ENCODE results near the gene FAIM.
"Not testable (repeated sequence)": the region's sequence is repeated elsewhere in the genome, so short reads cannot be mapped to it uniquely, and the experiment has no call there.

The FAIM gene

DNA sequence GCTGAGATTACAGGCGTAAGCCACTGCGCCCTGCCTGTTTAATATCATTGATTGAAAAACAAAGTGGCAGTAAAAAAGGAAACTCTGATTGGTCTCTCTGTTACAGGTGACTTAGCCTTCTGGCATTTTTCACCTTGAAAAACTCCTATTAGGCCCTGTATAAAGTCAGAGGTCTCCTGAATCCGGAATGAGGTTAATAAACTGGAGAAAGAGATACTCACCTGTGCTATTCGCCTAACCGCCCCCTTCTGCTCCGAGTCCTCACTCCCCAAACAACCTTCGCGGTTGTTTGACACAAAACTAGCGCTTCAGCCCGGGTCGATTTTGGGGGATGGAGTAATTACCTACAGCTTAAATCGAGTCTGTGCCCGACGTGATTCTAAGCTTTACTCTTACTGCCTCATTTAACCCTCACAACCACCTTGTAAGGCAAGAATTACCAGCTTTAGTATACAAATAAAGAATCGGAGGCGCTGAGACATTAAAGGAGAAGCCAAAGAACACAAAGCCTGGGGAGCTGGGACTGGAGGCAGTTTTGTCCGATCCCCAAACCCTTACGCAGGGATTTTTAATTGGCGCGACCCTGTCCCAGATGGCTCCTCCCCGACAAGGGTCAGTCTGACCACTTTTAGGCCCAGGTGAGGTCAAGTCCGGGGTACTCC is 15.0 kb upstream of the FAIM start:
- TF ChIP-seq, protein P1, sequence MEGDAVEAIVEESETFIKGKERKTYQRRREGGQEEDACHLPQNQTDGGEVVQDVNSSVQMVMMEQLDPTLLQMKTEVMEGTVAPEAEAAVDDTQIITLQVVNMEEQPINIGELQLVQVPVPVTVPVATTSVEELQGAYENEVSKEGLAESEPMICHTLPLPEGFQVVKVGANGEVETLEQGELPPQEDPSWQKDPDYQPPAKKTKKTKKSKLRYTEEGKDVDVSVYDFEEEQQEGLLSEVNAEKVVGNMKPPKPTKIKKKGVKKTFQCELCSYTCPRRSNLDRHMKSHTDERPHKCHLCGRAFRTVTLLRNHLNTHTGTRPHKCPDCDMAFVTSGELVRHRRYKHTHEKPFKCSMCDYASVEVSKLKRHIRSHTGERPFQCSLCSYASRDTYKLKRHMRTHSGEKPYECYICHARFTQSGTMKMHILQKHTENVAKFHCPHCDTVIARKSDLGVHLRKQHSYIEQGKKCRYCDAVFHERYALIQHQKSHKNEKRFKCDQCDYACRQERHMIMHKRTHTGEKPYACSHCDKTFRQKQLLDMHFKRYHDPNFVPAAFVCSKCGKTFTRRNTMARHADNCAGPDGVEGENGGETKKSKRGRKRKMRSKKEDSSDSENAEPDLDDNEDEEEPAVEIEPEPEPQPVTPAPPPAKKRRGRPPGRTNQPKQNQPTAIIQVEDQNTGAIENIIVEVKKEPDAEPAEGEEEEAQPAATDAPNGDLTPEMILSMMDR (IDR thresholded peaks at IDR 0.05; ENCODE audit: borderline replicate concordance, control extremely low read depth, extremely low read depth, insufficient read depth, missing control alignments) = no peak
- in situ Hi-C loops (cut with MboI; ENCODE audit: low sequenced_read_pairs, unreplicated experiment) = loop anchor here (10.0 kb wide), 1 partner anchor 91 kb away; no protein-coding TSS in a partner anchor
- no peak for DNase-seq (ENCODE audit: low spot score)

DNA sequence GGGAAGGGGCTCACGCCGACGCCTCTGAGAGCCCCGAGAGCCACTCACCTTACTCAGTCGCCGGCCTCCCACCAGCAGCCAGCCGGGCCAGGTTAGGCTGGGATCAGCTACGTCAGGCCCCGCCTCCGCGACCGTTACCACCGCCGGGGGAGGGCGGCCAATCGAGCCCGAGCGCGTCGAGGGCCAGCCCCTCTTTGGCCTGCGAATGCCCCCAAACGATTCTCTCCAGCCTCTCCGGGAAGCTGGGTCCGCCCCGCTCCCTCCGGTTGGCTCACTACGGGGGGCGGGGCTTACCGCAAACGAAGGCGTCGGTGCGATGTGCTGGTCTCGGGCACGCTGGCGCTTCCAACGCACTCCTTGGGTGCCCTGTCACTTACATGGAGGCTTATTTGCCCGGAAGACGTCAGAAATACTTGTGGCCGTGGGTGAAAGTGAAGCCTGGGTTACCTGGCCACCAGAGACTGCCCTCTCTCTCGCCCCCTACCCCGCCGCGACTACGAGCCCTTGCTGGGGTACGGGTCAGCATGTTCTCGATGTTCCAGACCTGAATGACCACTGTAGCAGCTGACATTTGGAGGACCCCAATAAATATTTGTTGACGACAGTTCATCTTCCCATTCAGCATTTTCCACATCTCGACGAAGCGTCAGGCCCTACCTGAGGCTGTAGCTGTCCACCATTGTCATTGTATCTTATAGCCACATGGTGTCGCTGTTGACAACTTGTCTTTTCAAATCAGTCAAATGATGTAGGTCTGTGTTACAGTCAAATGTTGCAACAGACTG is 14.2 kb upstream of the FAIM start, which contains the start of gene CEP70:
Gene CEP70, minus strand, starts transcription at position 111 of the 785 bp plus-strand sequence. CDS start 21,333 bp downstream, outside the sequence.
- TF ChIP-seq, protein P1 (IDR thresholded peaks at IDR 0.05; ENCODE audit: borderline replicate concordance, control extremely low read depth, extremely low read depth, insufficient read depth, missing control alignments) = peak; percentile 64
- in situ Hi-C loops (cut with MboI; ENCODE audit: low sequenced_read_pairs, unreplicated experiment) = loop anchor here (10.0 kb wide), 1 partner anchor 90 kb away; no protein-coding TSS in a partner anchor
- peak; percentile 84 for DNase-seq (ENCODE audit: low spot score)

DNA sequence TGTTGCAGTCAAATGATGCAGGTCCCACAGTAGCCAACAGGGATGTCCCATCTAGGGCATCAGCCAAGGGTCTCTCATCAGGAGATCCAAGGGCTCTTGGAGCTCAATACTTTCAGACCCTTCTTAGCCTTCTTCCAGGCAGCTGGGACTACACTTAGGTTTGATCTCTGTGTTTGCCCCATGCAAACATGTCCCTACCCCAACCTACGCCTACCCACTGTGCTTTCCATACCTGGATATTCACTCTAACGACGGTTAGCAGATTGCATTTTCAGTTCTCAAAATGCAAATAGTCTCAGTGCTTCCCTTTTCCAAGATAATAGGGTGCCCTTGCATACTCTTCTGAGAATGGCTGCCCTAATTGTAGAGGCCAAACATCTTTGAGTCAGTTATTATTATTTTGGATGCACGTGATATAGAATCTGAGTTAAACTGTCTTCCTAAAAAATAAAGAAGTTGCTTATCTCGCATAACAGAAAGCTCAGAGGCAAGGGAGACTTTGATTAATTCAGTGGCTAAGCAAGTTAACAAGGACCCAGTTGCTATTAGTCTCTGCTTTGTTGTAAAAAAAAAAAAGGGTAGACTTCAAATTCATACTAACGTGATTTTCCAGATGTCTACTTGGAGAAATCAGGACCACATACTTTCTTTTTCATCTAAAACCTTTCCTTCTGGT is 13.5 kb upstream of the FAIM start:
- TF ChIP-seq, protein P1 (IDR thresholded peaks at IDR 0.05; ENCODE audit: borderline replicate concordance, control extremely low read depth, extremely low read depth, insufficient read depth, missing control alignments) = no peak
- in situ Hi-C loops (cut with MboI; ENCODE audit: low sequenced_read_pairs, unreplicated experiment) = loop anchor here (5.0 to 10.0 kb wide), 2 partner anchors 90 to 322 kb away; no protein-coding TSS in a partner anchor
- no peak for DNase-seq (ENCODE audit: low spot score)

DNA sequence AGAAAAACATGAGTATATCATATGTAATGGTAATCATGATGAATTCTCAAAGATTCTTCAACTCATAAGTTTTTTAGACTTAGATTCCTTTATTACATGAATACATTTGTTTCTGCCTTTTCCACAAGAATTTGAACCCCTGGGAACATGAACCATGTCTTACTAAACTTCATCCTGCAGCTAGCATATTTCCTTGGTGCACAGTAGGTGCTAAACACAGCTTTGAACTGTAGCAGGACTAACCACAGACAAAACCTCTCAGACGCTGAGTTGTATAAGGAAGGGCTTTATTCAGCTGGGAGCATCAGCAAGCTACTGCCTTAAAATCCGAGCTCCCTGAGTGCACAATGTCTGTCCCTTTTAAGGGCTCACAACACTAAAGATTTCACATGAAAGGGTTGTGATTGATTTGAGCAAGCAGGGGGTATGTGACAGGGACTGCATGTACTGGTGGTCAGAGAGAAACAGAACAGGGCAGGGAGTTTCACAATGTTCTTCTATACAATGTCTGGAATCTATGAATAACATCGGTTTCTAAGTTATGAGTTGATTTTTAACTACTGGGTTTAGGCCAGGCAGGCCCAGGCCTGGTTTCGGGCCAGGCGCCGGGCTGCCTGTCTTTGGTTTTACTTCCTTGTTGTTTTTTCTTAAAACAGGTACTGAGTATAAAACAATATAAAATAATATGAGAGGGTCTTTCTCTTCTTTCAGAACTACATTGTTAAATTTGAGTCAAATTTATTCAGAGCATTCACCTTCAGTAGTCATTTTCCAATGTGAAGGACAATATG is 11.2 kb upstream of the FAIM start:
- in situ Hi-C loops (cut with MboI; ENCODE audit: low sequenced_read_pairs, unreplicated experiment) = loop anchor here (5.0 to 10.0 kb wide), 2 partner anchors 87 to 320 kb away; no protein-coding TSS in a partner anchor
- not testable (repeated sequence) for DNase-seq (ENCODE audit: low spot score)

DNA sequence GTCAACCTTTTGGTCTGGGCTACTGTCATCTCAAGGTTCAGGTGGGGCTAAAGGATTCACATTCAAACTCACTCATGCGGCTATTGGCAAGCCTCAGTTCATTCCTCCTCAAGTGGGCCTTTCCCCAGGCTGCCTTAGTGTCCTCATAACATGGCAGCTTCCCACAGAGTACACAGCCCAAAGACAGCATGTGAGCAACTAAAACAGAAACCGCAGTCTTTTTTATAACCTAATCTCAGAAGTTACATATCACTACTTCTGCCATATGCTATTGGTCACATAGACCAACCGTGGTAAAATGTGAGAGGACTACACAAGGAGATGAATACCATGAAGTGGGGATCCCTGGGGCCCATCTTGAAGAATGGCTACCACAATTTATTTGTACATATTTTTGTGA is 10.0 kb upstream of the FAIM start:
- TF ChIP-seq, protein P1 (IDR thresholded peaks at IDR 0.05; ENCODE audit: borderline replicate concordance, control extremely low read depth, extremely low read depth, insufficient read depth, missing control alignments) = no peak
- no peak for DNase-seq (ENCODE audit: low spot score)
- in situ Hi-C loops (cut with MboI; ENCODE audit: low sequenced_read_pairs, unreplicated experiment) = loop anchor here (5.0 to 10.0 kb wide), 2 partner anchors 86 to 319 kb away; no protein-coding TSS in a partner anchor

DNA sequence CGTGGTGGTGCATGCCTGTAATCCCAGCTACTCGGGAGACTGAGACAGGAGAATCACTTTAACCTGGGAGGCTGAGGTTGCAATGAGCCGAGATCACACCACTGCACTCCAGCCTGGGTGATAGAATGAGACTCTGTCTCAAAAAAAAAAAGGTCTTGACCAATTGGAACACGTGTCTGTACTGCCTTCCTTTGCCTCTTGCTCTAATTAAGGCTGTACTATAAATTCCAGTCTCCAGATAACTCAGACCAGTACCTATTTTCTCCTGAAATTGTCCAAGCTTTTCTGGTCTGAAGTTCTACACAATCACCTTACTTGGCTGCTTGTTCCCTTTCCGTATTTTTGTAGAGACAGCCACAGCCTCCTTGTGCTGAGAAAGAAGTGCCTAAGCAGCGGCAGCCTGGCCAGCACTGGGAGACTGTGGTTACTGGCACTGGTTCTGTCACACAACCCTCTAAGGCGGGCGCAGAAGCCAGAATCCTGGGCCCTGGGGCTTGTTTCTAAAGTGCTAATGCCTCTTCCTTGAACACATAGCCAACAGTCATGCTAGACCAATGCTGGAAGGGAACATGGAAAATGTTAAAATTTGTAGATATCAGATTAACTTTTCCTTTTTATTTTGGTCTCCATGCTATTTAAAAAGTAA is 8.3 kb upstream of the FAIM start:
- TF ChIP-seq, protein P1 (IDR thresholded peaks at IDR 0.05; ENCODE audit: borderline replicate concordance, control extremely low read depth, extremely low read depth, insufficient read depth, missing control alignments) = no peak
- DNase-seq (ENCODE audit: low spot score) = no peak
- in situ Hi-C loops (cut with MboI; ENCODE audit: low sequenced_read_pairs, unreplicated experiment) = no loop called here

DNA sequence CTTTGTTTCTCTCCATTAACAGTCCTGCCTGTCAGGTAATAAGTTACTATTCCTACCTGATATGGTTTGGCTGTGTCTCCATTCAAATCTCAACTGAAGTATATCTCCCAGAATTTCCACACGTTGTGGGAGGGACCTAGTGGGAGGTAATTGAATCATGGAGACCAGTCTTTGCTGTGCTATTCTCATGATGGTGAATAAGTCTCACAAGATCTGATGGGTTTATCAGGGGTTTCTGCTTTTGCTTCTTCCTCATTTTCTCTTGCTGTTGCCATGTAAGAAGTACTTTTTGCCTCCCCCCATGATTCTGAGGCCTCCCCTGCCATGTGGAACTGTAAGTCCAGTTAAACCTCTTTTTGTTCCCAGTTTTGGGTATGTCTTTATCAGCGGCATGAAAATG is 6.9 kb upstream of the FAIM start:
- in situ Hi-C loops (cut with MboI; ENCODE audit: low sequenced_read_pairs, unreplicated experiment) = not testable (repeated sequence)

DNA sequence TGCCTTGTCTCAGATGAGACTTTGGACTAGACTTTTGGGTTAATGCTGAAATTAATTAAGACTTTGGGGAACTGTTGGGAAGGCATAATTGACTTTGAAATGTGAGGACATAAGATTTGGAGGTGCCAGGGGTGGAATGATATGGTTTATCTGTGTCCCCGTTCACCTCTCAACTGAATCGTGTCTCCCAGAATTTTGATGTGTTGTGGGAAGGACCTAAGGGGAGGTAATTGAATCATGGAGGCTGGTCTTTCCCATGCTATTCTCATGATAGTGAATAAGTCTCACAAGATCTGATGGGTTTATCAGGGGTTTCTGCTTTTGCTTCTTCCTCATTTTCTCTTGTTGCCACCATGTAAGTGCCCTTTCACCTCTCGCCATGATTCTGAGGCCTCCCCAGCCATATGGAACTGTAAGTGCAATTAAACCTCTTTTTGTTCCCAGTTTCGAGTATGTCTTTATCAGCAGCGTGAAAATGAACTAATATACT is 4.4 kb upstream of the FAIM start:
- in situ Hi-C loops (cut with MboI; ENCODE audit: low sequenced_read_pairs, unreplicated experiment) = not testable (repeated sequence)

More for the DNA sequence above, 6.9 kb upstream of the FAIM start:
- not testable (repeated sequence) for DNase-seq (ENCODE audit: low spot score)

More for the DNA sequence above, 4.4 kb upstream of the FAIM start:
- DNase-seq (ENCODE audit: low spot score) = not testable (repeated sequence)
